GM13977 (cell line): ENCODE data around the gene TMEM161A.

Experiments
- DNase-seq: peaks from one replicate; pipeline ENCODE4 v3.0.0; 2012; ENCODE audit warnings: low spot score
- CTCF ChIP-seq: IDR thresholded peaks from 2 replicates; pipeline ENCODE4 v1.5.1; 2012; ENCODE audit warnings: mild to moderate bottlenecking, control low read depth; ENCODE audit not compliant: insufficient read depth; ENCODE audit errors: extremely low read depth, missing control alignments
- in situ Hi-C: fragments of 300-500 bp; cut with MboI; formaldehyde crosslinking; loops from one replicate; pipeline ENCODE4 v1.12.0; 2022; ENCODE audit warnings: low sequenced_read_pairs, low pct_unique_long_range_greater_than_20kb, mixed read lengths, inconsistent platforms; ENCODE audit not compliant: unreplicated experiment

Gene TMEM161A

GRCh38 chr19:19079571-19079970, 58.7 kb downstream of the TMEM161A start:
- no peak for DNase-seq
- in situ Hi-C loops = no loop called here
- TF ChIP-seq CTCF = no peak

DNA sequence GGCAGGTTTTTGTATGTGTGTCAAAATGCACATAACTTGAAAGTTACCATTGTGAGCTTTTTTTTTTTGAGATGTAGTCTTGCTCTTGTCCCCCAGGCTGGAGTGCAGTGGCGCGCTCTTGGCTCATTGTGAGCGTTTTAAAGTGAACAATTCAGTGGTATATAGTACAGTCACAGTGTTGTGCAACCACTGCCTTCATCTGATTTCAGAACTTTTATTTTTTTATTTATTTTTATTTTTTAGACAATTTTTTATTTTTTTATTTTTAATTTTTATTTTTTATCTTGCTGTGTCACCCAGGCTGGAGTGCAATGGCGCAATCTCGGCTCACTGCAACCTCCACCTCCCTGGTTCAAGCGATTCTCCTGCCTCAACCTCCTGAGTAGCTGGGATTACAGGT, 59.5 kb downstream of the TMEM161A start:
- DNase-seq = no peak
- no peak for TF ChIP-seq CTCF
- in situ Hi-C loops = no loop called here

DNA sequence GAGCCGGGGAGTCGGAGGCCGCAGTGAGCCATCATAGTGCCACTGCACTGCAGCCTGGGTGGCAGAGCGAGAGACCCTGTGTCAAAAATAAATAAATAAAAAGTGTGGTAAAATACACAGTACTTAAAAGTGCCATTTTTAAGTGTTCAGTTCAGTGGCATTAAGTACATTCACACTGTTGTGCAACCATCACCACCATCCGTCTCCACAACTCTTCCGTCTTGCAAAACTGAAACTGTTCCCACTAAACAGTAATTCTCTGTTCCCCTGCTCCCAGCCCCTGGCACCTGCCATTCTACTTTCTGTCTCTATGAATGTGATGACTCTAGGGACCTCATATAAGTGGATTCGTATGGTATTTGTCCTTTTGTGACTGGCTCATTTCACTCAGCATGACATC, 61.2 kb downstream of the TMEM161A start:
- in situ Hi-C loops = no loop called here
- TF ChIP-seq CTCF = no peak
- no peak for DNase-seq

DNA sequence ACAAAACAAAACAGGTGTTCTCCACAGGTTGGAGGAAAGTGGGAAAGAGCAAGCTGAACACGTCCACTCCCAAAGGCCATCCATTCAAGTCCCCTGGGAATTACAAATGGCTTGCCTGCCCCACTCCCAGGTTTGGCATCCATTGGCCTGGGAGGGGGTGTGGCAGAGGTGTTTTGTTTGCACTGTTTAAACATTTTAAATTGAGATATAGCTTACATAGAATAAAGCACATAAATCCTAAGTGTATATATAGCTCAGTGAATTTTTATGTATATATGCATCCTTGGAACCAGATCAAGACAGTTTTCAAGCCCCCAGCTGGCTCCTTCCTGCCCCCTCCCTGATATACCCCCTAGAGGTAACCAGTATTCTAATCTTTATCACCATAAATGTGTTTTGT, 61.8 kb downstream of the TMEM161A start:
- TF ChIP-seq CTCF = no peak
- in situ Hi-C loops = no loop called here
- no peak for DNase-seq

DNA sequence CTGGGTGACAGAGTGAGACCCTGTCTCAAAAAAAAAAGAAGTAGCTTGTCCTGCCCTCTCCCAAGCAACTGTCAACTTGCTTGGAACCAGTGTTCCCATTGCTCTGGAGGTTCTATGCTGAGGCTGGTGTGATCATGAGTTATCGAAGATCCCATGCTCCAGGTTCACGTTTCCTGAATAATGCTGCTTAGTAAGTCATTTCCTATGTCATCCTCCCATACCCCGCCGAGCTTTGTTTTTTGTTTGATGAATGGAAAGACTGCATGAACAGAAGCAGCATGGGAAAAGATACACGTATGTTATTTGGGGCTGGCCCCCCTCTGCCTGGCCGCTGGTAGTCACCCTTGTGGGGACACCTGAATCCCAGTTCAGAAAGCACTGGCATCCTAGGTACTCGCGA, 63.2 kb downstream of the TMEM161A start:
- in situ Hi-C loops = no loop called here
- TF ChIP-seq CTCF = no peak
- no peak for DNase-seq

GRCh38 chr19:19074196-19074882, 63.9 kb downstream of the TMEM161A start:
- no peak for DNase-seq
- no peak for TF ChIP-seq CTCF
- in situ Hi-C loops = no loop called here
